GM18907 (cell line): ENCODE measurements around the gene ZNF580.

Experiments
- ATAC-seq: cut with Tn5 transposase; IDR thresholded peaks from one replicate; pipeline ENCODE4 v1.9.1; 2021; ENCODE audit warnings: mild to moderate bottlenecking, moderate library complexity; ENCODE audit not compliant: unreplicated experiment

ZNF580 gene

DNA sequence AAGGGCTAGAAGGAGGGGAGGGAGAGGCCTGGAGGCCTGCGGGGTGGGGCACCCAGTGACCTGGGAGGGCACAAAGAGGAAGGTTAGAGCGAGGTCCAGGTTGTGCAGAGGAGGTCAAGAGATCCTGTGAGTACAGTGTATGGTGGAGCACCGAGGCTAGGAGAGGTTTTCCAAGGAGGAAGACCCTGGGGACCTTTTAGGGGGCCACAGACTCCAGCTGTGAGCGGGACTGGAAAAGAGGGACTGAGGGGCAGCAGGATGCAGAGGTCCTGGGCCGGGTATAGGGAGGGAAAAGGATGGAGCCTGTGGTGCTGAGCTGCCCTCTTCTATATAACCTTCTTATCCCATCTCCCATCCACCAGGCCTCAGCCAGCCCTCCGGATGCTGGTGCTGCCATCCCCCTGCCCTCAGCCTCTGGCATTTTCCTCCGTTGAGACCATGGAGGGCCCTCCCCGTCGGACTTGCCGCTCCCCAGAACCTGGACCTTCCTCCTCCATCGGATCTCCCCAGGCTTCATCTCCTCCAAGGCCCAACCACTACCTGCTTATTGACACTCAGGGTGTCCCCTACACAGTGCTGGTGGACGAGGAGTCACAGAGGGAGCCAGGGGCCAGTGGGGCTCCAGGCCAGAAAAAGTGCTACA, 3.5 kb downstream of the ZNF580 start:
- ATAC-seq: no peak

DNA sequence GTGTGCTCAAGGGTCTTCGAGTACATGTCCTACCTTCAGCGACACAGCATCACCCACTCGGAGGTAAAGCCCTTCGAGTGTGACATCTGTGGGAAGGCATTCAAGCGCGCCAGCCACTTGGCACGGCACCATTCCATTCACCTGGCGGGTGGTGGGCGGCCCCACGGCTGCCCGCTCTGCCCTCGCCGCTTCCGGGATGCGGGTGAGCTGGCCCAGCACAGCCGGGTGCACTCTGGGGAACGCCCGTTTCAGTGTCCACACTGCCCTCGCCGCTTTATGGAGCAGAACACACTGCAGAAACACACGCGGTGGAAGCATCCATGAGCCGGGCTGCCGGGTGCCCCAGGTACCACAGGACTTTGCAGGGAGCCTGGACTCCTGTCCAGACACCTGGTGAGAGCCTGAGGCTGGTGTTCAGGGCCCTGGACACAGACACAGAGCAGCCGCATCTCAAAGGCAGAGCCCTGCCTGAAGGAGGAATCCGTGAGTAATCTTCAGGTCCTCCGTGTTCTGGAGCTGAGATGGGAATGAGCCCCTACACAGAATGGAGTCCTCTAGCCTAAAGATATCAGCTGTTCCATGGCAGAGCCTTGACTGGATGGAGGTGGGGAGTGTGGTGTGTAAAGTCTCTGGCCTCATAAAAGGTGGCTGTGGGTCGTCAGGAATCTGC, 4.2 kb downstream of the ZNF580 start:
- no peak for ATAC-seq

DNA sequence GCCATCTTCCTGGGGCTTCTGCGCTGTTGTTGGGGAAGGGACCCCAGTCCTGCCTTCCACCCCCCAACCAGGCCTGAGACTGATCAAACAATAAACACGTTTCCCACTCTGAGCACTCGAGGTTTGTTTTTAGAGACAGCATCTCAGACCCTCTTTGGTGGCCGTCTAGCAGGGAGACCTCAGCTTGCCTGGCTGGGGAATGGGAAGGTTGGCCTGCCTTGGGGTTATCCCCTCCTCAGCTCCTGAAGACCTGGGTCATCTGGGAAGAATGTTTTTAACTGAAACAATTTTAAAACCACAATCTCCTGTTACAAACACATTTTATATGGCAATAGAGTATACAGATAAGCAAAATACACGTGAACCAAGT, 4.7 kb downstream of the ZNF580 start:
- no peak for ATAC-seq

DNA sequence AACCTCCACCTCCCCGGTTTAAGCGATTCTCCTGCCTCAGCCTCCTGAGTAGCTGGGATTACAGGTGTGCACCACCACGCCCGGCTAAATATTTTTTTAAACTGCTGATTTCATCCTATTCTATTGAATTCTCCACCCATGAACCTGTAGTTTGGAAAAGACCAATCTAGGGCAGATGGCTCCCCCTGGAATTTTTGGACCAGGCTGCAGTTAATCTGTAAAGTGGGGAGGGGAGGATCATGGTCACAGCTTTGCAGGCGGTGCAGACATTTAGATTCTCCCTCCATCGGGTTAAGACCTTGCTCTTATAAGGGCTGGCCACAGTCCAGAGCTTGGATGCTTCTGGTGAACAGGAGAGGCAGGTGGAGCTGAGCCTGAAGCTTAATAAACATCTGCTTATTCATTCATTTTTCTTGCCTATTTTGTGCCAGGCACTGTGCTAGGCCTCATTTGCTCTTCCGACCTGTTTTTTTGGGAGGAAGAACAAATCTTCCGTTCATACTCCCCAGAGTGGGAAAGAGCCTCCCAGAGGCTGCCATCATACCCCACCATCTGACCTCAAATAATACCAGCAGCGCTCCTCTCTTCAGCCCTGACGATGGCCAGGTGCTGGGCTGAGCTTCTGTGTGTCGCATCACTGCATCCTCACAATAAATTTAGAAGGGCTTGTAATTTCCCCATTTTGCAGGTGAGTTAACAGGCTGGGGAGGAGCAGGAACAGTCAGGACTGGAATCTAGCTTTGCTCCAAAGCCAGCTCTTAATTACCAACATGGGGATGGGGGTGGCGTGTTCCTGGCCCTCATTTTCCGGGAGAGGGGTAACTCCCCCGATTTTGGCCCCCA, 6.3 kb downstream of the ZNF580 start:
- ATAC-seq: no peak

DNA sequence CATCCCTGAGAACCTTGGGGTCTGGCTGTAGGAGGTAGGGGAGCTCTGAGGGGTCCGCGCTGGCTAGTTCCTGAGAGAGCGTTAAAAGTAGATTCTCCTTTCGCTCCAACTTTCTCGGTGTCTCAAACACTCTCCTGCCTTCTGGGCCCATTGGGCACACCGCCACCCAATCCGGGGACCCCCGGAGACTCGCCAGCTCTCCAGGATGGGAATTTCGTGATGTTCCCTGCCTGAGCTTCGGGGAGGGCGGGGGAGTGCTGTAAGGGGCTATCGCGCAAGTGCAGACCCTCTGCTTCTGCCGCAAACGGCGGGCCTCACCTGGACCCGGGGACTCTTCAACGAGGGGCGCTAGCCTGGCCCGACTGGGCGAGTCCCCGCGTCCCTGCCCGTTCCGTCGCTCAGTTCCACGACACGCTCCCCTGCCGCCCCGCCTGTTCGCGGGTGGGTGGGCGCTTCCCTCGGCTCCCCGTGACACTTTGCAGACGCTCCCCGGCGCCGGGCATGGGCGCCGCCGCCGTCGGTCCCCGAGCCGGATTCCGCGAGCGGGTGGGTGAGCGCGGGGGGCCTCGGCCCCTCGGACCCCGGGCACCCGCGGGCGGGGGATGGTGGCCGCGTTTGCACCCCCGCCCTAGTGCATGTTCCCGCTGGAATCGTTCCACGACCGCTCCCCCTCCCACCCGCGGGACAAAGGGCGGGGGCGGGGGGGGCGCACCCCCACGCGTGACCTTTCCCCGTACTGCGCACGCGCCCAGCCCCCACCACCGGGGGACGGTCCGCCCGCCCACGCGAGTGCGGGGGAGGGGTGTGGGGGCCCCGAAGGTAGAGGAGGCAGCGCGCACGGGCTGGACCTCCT, 7.2 kb downstream of the ZNF580 start, which contains the start of gene CCDC106:
CCDC106 (plus strand) TSS at position 481 of the 853 bp plus-strand sequence. CDS start 835 bp downstream, outside the sequence.
- ATAC-seq: no peak

DNA sequence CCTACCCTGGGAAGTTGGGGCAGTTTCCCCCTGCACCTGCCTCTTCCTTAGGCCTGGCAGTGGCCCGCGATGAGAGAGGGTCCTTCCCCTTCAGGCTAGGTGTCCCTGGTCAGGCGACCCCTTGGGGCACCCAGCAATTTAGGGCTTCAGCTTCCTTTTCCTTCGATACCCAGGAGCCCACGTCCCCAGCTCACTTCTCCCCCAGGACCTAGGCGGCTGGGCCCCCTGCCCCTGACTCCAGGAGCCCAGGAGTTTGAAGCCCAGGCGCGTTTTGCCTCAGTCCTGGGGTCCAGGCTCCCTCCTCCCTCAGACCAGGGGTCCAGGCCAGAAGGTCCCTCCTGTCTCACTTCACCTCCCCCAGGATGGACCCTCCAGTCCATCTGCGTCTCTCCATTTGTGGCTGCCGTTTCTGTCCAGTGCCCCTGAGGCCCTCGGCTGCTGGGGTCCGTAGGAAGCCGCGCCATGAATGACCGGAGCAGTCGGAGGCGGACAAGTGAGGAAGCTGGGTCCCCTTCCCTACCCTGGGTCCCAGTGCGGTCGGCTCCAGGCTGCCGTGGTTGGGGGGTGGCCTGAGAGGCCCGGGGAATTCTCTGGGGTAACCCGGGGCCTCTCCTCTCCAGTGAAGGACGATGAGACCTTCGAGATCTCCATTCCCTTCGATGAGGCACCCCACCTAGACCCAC, 7.9 kb downstream of the ZNF580 start:
- ATAC-seq: no peak

DNA sequence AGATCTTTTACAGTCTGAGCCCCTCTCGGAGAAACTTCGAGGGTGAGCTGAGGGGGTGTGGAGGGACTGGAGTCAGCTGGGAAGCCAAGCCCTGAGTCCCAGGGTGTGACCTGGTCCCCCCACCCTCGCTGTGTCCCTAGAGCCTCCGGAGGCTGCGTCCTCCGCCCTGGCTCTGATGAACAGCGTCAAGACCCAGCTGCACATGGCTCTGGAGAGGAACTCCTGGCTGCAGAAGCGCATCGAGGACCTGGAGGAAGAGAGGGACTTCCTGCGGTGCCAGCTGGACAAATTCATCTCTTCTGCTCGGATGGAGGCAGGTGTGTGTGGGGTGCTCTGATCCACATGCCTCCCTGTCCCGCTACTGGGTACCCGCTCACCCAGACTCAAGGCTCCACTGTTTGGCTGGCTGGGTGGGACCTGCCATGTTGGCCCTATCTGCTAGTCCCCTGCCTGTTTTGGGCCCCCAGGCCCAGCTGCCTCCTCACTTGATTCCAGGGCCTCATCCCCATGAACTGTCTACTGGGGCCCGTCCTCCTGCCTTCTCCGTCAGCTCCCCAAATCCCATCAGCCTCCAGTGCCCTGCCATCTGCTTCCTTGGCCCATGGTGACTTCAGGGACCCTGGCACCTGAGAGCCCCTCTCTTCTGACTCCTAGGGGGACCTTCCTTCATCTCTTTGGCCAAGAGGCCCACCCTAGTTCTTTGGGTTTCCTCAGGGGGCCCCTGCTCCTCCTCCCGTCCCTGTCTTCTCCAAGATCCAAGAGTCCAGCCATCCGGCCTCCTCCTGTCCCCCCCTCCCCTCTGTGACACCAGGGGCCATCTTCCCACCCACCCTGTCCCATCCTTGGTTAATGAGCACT, 8.7 kb downstream of the ZNF580 start:
- no peak for ATAC-seq

DNA sequence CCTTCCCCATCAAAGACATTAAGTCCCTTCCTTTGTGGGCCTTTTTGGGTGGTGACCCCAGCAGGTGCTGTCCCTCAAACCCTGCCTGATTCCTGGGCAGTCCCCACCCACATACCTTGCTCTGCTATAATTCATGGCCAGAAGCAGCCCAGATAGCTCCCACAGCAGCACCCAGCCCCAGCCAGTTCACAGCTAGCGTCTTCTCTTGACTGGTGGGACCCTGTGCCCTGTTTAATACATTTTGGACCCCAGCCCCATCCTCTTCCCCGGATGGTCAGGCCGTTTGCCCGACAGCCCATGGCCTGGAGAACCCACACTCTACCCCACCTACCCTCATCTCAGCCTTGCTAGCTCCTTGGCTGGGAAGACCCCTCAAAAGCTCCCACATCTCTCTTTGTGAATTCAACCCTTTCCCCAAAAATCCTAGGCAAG, 9.3 kb downstream of the ZNF580 start:
- ATAC-seq: no peak

DNA sequence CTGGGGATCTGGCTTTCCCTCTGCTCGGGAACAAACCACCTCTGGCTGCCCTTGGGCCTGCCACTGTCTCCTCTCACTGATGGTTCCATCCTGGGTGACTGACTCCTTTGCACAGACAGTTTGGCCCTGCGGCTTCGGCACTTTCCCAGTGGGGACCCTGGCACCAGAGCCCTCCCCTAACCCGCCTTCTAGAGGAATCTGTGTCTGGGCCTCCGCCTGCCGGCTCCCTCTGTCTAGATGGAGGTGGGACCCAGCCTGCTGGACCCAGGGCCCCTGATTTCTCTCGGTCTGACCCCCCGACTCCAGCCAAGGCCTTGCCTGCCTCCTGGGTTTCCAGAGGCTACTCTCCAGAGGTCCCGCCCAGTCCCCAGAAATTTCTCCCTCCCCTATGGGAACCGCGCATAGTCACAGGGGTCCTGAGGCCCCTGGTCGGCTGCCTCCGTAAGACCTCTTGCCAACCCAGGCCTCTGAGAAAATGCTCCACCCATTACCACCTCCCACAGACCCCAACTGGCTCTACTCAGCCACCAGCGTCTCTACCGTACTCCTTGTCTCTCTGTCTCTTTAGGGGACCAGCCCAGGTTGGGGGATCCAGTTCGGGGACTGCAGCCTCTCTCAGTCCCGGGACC, 9.9 kb downstream of the ZNF580 start:
- no peak for ATAC-seq

DNA sequence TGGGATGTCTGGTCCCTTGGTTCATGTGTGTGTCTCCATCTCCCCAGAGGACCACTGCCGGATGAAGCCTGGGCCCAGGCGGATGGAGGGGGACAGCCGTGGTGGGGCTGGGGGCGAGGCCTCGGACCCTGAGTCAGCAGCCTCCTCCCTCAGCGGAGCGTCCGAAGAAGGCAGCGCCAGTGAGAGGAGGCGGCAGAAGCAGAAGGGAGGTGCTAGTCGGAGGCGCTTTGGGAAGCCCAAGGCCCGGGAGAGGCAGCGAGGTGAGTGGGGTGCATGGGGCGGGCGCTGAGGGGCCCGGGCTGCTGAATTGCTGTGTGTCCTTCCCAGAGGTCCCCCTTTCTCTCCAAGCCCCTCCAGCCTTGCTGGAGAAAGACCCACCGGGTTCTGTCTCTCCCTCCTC, 10.4 kb downstream of the ZNF580 start:
- no peak for ATAC-seq

DNA sequence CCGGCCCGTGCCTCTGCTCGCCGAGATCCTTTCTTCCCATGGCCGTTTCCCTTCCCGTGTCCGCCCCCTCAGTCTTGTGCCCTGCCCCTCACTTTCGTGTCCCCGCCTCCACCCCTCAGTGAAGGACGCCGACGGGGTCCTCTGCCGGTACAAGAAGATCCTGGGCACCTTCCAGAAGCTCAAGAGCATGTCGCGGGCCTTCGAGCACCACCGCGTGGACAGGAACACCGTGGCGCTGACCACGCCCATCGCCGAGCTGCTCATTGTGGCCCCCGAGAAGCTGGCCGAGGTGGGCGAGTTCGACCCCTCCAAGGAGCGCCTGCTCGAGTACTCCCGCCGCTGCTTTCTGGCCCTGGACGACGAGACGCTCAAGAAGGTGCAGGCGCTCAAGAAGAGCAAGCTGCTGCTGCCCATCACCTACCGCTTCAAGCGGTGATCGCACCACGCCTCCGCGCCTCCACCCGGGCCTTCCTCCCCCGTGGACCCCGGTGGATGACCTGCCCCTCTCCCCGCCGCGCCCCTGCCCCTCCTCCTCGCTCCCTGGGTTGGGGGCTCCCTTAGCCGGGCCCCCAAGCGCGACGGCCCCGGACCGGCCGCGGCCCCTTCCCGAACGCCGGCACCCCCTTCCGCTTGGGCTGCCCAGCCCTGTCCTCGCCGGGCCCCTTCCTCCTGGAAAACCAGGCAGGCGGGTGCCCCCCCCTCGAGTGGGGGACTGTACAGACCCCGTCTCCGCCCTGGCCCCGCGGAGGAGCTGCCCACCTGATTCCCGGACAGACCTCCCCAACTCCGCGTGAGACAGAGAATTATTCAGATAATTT, 11.7 kb downstream of the ZNF580 start:
- no peak for ATAC-seq

DNA sequence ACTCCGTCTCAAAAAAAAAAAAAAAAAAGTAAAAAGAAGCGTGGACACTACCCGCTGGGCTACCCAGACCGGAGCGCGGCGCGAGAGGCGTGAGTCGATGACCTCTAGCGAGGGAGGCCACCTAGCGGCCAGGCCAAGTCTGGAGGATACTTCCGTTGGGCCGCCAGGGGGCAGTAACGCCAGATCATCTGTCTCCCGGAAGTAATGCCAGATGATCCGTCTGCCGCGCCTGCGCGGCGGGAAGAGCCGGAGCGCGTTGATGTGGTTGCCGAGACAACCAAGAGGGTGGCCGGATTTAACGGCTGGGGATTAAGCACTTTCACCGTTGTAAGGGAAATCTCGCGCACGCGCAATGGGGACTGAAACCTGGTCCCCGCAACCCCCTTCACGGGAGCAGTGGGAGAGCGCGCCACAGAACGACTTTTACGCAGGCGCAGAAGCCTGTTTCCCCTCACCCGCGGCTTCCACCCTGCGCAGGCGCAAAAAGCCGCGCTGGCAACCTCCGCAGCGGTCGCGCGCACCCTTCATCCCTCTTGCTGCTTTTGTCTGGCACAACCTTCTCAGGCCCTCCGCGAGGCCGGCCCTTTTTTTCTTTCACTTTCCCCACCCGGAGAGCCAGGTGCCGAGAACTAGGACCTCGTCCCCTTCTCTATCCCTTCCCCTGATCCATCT, 13.0 kb downstream of the ZNF580 start:
- peak; percentile 42 for ATAC-seq

DNA sequence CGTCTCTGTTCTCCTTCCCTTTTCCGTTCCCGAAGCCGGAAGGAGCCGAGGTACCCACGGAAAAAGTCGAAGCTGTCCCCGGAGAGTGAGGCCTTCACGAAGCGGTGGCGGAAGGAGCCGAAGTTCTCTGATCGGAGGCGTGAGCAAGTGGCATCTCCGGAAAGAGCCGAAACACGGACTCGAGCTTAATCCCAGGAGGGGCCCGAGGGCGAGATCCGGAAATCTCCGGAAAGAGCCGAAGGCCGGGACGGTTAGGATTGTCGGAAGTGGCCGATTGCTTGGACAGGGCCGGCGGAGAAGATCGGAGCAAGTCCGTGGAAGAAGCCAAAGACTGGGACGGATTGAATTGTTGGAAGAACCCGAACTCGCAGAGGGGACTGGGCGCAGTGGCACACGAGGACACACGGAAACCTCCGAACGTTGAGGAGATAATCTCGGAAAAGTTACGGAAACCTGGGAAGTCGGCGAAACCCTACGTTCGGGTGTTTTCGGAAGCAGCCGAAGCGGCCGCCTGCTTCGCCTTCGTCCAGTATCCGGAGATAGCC, 13.6 kb downstream of the ZNF580 start:
- peak; percentile 70 for ATAC-seq

DNA sequence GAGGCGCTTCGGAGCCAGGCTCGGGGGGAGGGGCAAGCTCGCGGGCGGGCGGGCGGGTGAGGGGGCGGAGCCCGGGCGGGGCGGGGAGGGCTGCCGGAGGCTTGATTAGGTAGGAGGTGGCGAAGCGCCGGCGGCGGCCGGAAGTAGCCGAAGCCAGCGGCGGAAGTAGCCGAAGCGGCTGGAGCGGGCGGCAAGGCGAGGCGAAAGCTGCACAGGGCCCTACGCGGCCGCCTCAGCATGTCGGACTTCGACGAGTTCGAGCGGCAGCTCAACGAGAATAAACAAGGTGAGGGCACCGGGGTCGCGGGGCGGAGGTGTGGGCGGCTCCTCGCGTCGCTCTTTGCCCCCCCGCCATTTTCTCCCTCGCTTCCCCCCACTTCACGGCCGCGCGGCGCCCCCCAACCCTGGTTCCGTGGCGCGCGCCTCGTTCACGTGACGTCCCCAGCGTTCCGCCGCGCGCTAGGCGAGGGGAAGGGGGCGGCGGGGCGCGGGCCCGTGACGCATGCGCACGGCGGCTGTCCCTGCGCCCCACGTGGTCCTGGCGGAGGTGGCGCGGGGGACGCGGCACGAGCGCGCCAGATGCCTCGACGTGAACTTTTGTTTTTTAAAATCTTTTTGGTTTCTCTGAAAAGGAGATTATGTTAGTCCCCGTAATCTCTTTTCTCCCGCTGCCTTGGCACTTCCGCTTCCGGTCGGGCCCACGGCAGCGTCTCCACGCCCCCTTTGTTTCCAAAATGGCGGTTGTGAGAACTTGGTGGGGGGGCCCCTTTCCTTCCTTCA, 14.3 kb downstream of the ZNF580 start, which contains the start of gene U2AF2:
U2AF2 (plus strand) TSS at position 168 of the 780 bp plus-strand sequence; CDS start at position 238, 70 bp downstream.
- peak; percentile 43 for ATAC-seq

DNA sequence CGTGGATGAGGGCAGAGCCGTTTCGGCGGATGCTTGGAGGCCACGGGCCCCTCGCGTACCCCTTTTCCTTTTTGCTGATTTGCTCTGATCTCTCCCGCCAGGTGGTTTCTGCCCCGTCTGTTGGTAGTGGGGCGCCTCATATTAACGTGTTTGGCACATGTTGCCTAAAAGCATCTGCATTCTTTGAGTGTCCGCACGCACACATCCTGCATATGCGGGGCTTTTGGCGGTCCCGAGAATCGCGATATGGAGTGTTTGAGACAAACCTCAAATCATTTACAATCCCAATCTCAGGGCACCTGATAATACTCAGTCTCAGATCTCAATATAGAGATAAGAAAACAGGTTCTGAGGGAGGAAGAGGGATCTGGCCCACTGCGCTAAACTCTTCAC, 14.8 kb downstream of the ZNF580 start:
- ATAC-seq: no peak

DNA sequence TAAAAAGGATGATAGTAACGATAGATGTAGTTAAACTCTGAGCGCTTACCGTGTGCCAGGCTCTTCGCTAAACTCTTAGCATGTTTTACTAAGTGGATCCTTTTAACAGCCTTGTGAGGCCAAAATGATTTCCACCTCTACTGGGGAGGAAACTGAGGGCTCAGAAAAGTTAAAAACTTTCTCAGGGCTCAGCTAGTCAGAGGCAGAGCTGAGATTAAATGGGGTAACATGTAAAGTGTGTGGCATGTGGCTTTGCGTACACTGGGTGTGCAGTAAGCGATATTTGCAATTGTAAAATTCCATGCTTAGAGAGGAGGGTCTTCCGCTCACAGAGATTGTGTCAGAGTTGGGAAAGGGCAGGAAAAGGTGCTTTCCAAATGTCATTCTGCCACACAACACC, 15.8 kb downstream of the ZNF580 start:
- no peak for ATAC-seq
